K562 (cell line): ENCODE data around the gene EZH1. TPM values are rescaled to one million over a fixed set of nuclear protein-coding genes. Genes with fewer than 3 reads are reported as not detected.

ENCODE experiments used
- BRD4 ChIP-seq: fragments of 200-600 bp; sonication (generic); IDR thresholded peaks from 2 replicates; pipeline ENCODE4 v1.6.1; 2017; ENCODE audit warnings: inconsistent platforms
- KHSRP ChIP-seq: fragments of 450-650 bp; IDR thresholded peaks from 2 replicates; pipeline ENCODE4 v1.6.1; 2017
- MAFG ChIP-seq: fragments of 450-650 bp; conservative IDR thresholded peaks from 2 replicates; pipeline ENCODE4 v1.6.1; 2016; ENCODE audit warnings: missing genetic modification characterization, missing compliant biosample characterization
- NEUROD1 ChIP-seq: fragments of 150-350 bp; IDR thresholded peaks from 2 replicates; pipeline ENCODE4 v1.6.1; 2014; ENCODE audit warnings: borderline replicate concordance, low read length, low read depth; ENCODE audit not compliant: partially characterized antibody
- PHB2 ChIP-seq: fragments of 450-650 bp; IDR thresholded peaks from 2 replicates; pipeline ENCODE4 v1.6.1; 2017; ENCODE audit warnings: low read depth
- PHF21A ChIP-seq: fragments of 450-650 bp; IDR thresholded peaks from 2 replicates; pipeline ENCODE4 v1.6.1; 2017; ENCODE audit warnings: low read depth, borderline replicate concordance
- PHTF2 ChIP-seq: fragments of 250-450 bp; sonication (Bioruptor Pico); IDR thresholded peaks from 2 replicates; pipeline ENCODE4 v1.5.0; 2021; ENCODE audit warnings: mild to moderate bottlenecking
- RFX5 ChIP-seq: IDR thresholded peaks from 2 replicates; pipeline ENCODE4 v1.6.1; 2011; ENCODE audit warnings: low read depth, mild to moderate bottlenecking, improper control_type of control experiment, low read length
- RNF2 ChIP-seq: sonication (generic); IDR thresholded peaks from 2 replicates; pipeline ENCODE4 v1.6.1; 2016
- STAT5A ChIP-seq: IDR thresholded peaks from 2 replicates; pipeline ENCODE4 v1.6.1; 2012; ENCODE audit warnings: low read length, inconsistent platforms, borderline replicate concordance
- TAF7 ChIP-seq: fragments of 450-650 bp; IDR thresholded peaks from 2 replicates; pipeline ENCODE4 v1.6.1; 2016; ENCODE audit warnings: missing genetic modification characterization, missing compliant biosample characterization
- ZNF175 ChIP-seq: fragments of 200-800 bp; sonication (Bioruptor generic); IDR thresholded peaks from 2 replicates; pipeline ENCODE4 v1.6.1; 2016; ENCODE audit warnings: low read depth, mild to moderate bottlenecking, missing genetic modification characterization, missing compliant biosample characterization
- ZZZ3 ChIP-seq: fragments of 450-650 bp; IDR thresholded peaks from 2 replicates; pipeline ENCODE4 v1.6.1; 2016; ENCODE audit warnings: antibody characterized with exemption, mild to moderate bottlenecking, moderate library complexity
- polyA plus RNA-seq, 8 experiments: library from polyadenylated mRNA; depleted of rRNA in 4 of 8; stranded (reverse) in 5 of 8; unstranded in 3 of 8; fragments of >200 nt; fragmentation: Nextera tagmentation in 2 of 8; fragmentation: Illumina TruSeq in 1 of 8; extraction: Ambion mirVana in 2 of 8; extraction: Trizol in 1 of 8; gene quantifications; 2 replicates each; pipeline versions ENCODE4 v1.2.1 to v1.2.3, GENCODE V29; 2011 to 2014; ENCODE audit warnings: inconsistent platforms in 1 of 8, missing spikeins in 1 of 8
- total RNA-seq, 7 experiments: library from RNA; depleted of rRNA in 6 of 7; stranded (reverse); fragments of >200 nt in 6 of 7; fragmentation: Illumina TruSeq in 2 of 7; extraction: Trizol in 2 of 7; gene quantifications; 2 replicates each; pipeline versions ENCODE4 v1.2.1 to v1.2.3, GENCODE V29; 2011 to 2021; ENCODE audit warnings: low replicate concordance in 1 of 7
- TF ChIP-seq, protein P1 (sequence below): sonication (generic); formaldehyde crosslinking; IDR thresholded peaks from 2 replicates; pipeline ENCODE4 v1.8.1; 2023; ENCODE audit warnings: mild to moderate bottlenecking, missing genetic modification reagents
- TF ChIP-seq, protein P2 (sequence below), 2 experiments: IDR thresholded peaks; 2 replicates each; pipeline ENCODE4 v1.6.1; 2012; ENCODE audit warnings: improper control_type of control experiment in 2 of 2, low read depth in 2 of 2, low read length in 2 of 2, borderline replicate concordance in 1 of 2
- TF ChIP-seq, protein P3 (sequence below): fragments of 250-450 bp; sonication (Bioruptor Pico); IDR thresholded peaks from 2 replicates; pipeline ENCODE4 v1.5.0; 2022; ENCODE audit warnings: mild to moderate bottlenecking
- TF ChIP-seq, protein P4 (sequence below): fragments of 450-650 bp; IDR thresholded peaks from 2 replicates; pipeline ENCODE4 v1.6.1; 2016; ENCODE audit warnings: mild to moderate bottlenecking

Gene EZH1
- total and polyA plus RNA-seq, 9 of the 15 experiments (the other 6 are each of a cell fraction or from before 2014, with no cell fraction given), result 8.6 to 40.8 (median 22.9) TPM

DNA sequence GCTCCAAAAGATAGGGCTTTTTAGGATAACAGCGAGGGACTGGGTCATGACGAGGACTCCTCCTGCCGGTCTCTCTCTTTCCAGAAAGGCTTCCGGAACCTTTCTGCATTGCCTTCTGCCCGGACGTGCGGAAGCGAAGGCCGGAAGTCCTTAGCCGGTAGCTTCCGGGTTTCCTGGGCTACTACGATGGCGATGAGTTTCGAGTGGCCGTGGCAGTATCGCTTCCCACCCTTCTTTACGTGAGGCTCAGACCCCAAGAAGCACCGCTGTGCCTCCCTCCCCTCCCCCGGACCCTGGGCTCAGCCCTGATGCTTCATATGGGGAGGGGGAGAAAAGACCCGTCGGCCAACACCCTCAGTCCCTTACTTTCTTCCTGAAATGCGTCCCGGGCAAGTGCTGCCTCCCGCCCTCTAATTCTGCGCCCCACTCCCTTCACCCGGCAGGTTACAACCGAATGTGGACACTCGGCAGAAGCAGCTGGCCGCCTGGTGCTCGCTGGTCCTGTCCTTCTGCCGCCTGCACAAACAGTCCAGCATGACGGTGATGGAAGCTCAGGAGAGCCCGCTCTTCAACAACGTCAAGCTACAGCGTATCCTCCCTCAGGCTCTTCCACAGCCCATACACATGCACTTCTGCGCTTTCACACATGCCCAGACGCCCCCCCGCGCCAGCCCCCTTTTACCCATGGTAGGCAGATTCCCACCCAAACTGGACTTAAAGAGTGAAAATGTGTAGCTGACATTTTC, 28.6 kb upstream of the EZH1 start, which contains the start of gene VPS25 (continued):
- TF ChIP-seq ZNF175 (peak; percentile 54; the same call in 1 of the 2 replicates), STAT5A (peak; percentile 34; the same call in 1 of the 2 replicates), TAF7 (tag) (peak; percentile 95), ZZZ3 (no peak), PHTF2 (CRISPR knock-in tag) (no peak), NEUROD1 (peak; percentile 62), RFX5 (no peak), PHF21A (peak; percentile 52; the same call in 1 of the 2 replicates), MAFG (tag) (no peak), RNF2 (peak; percentile 76; the same call in 1 of the 2 replicates), KHSRP (no peak), PHB2 (no peak), BRD4 (0 out of 2 replicates have a peak, but pooled peaks have one; percentile 37)
- TF ChIP-seq, protein P1, sequence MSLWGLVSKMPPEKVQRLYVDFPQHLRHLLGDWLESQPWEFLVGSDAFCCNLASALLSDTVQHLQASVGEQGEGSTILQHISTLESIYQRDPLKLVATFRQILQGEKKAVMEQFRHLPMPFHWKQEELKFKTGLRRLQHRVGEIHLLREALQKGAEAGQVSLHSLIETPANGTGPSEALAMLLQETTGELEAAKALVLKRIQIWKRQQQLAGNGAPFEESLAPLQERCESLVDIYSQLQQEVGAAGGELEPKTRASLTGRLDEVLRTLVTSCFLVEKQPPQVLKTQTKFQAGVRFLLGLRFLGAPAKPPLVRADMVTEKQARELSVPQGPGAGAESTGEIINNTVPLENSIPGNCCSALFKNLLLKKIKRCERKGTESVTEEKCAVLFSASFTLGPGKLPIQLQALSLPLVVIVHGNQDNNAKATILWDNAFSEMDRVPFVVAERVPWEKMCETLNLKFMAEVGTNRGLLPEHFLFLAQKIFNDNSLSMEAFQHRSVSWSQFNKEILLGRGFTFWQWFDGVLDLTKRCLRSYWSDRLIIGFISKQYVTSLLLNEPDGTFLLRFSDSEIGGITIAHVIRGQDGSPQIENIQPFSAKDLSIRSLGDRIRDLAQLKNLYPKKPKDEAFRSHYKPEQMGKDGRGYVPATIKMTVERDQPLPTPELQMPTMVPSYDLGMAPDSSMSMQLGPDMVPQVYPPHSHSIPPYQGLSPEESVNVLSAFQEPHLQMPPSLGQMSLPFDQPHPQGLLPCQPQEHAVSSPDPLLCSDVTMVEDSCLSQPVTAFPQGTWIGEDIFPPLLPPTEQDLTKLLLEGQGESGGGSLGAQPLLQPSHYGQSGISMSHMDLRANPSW (CRISPR knock-in tag), result peak; percentile 12; the same call in 1 of the 2 replicates
- TF ChIP-seq, protein P2, sequence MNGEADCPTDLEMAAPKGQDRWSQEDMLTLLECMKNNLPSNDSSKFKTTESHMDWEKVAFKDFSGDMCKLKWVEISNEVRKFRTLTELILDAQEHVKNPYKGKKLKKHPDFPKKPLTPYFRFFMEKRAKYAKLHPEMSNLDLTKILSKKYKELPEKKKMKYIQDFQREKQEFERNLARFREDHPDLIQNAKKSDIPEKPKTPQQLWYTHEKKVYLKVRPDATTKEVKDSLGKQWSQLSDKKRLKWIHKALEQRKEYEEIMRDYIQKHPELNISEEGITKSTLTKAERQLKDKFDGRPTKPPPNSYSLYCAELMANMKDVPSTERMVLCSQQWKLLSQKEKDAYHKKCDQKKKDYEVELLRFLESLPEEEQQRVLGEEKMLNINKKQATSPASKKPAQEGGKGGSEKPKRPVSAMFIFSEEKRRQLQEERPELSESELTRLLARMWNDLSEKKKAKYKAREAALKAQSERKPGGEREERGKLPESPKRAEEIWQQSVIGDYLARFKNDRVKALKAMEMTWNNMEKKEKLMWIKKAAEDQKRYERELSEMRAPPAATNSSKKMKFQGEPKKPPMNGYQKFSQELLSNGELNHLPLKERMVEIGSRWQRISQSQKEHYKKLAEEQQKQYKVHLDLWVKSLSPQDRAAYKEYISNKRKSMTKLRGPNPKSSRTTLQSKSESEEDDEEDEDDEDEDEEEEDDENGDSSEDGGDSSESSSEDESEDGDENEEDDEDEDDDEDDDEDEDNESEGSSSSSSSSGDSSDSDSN (IDR thresholded peaks at IDR 0.05; ENCODE audit: borderline replicate concordance in 1 of 2, low read depth in 2 of 2, low read length in 2 of 2), result peak in 1 of 2 experiments; percentile 75; a peak in 2 of 4 replicates
- TF ChIP-seq, protein P3, sequence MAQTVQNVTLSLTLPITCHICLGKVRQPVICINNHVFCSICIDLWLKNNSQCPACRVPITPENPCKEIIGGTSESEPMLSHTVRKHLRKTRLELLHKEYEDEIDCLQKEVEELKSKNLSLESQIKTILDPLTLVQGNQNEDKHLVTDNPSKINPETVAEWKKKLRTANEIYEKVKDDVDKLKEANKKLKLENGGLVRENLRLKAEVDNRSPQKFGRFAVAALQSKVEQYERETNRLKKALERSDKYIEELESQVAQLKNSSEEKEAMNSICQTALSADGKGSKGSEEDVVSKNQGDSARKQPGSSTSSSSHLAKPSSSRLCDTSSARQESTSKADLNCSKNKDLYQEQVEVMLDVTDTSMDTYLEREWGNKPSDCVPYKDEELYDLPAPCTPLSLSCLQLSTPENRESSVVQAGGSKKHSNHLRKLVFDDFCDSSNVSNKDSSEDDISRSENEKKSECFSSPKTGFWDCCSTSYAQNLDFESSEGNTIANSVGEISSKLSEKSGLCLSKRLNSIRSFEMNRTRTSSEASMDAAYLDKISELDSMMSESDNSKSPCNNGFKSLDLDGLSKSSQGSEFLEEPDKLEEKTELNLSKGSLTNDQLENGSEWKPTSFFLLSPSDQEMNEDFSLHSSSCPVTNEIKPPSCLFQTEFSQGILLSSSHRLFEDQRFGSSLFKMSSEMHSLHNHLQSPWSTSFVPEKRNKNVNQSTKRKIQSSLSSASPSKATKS, result no peak
- TF ChIP-seq, protein P4, sequence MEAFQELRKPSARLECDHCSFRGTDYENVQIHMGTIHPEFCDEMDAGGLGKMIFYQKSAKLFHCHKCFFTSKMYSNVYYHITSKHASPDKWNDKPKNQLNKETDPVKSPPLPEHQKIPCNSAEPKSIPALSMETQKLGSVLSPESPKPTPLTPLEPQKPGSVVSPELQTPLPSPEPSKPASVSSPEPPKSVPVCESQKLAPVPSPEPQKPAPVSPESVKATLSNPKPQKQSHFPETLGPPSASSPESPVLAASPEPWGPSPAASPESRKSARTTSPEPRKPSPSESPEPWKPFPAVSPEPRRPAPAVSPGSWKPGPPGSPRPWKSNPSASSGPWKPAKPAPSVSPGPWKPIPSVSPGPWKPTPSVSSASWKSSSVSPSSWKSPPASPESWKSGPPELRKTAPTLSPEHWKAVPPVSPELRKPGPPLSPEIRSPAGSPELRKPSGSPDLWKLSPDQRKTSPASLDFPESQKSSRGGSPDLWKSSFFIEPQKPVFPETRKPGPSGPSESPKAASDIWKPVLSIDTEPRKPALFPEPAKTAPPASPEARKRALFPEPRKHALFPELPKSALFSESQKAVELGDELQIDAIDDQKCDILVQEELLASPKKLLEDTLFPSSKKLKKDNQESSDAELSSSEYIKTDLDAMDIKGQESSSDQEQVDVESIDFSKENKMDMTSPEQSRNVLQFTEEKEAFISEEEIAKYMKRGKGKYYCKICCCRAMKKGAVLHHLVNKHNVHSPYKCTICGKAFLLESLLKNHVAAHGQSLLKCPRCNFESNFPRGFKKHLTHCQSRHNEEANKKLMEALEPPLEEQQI, result 0 out of 2 replicates have a peak, but pooled peaks have one; percentile 19
